HUES48 (cell line): Measurements from ENCODE around the gene MED16.

Source experiments
- H3K27ac ChIP-seq: one replicate; pipeline ENCODE4 v1.7.0; 2013; ENCODE audit warnings: low read depth, low read length, inconsistent platforms
- H3K27me3 ChIP-seq: 2 replicates; pipeline ENCODE4 v1.6.1; 2013; ENCODE audit warnings: mild to moderate bottlenecking, low read length; ENCODE audit not compliant: control insufficient read depth, insufficient read depth
- H3K36me3 ChIP-seq: 2 replicates; pipeline ENCODE4 v1.6.1; 2013; ENCODE audit warnings: low read length; ENCODE audit not compliant: control insufficient read depth, insufficient read depth
- H3K4me1 ChIP-seq: 2 replicates; pipeline ENCODE4 v1.6.1; 2013; ENCODE audit warnings: mild to moderate bottlenecking, low read length; ENCODE audit not compliant: control insufficient read depth, insufficient read depth
- H3K4me3 ChIP-seq: 2 replicates; pipeline ENCODE4 v1.5.1; 2013; ENCODE audit warnings: mild to moderate bottlenecking, low read depth, low read length
- H3K9ac ChIP-seq: 2 replicates; pipeline ENCODE4 v1.6.1; 2013; ENCODE audit warnings: mild to moderate bottlenecking, low read depth, low read length, moderate library complexity
- H3K9me3 ChIP-seq: 2 replicates; pipeline ENCODE4 v1.6.1; 2013; ENCODE audit warnings: low read length; ENCODE audit not compliant: control insufficient read depth, insufficient read depth

Gene MED16

DNA sequence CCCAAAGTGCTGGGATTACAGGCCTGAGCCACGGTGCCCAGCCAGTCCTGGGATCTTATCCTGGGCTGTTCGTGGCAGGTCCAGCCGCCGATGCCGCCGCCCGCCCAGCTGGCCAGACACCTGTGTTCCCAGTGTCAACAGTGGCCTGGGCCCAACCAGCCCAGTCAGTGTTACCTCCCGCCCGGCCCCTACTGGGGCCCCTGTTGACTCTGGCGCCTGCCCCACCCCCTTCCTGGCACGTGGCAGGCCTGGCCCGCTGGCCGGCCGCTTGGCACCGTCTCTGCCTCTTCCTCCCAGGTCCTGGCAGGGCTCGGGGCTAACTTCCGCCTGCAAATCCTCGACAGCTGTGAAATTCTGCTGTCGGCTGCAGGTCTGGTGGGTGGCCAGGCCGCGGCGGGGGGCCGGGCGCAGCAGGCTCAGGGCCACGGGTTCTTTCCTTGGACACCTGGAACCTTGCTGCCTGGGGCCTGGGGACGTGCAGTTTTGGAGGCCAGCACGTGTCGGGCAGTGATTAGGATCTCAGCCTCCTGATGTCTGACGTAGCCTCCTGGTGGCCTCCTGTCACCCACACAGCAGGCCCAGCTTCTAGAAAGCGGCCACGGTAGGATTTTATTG, 42.0 kb upstream of the MED16 start:
- Histone ChIP-seq H3K4me1 (peaks cover 8% of the 10 kb centered on the region; the same call in 1 of the 2 replicates), H3K4me3 (no peak overlapping the region), H3K36me3 (peaks cover 36% of the 10 kb centered on the region), H3K27ac (no peak overlapping the region), H3K27me3 (no peaks in the 10 kb centered on the region), H3K9me3 (no peaks in the 10 kb centered on the region), H3K9ac (no peak overlapping the region)

DNA sequence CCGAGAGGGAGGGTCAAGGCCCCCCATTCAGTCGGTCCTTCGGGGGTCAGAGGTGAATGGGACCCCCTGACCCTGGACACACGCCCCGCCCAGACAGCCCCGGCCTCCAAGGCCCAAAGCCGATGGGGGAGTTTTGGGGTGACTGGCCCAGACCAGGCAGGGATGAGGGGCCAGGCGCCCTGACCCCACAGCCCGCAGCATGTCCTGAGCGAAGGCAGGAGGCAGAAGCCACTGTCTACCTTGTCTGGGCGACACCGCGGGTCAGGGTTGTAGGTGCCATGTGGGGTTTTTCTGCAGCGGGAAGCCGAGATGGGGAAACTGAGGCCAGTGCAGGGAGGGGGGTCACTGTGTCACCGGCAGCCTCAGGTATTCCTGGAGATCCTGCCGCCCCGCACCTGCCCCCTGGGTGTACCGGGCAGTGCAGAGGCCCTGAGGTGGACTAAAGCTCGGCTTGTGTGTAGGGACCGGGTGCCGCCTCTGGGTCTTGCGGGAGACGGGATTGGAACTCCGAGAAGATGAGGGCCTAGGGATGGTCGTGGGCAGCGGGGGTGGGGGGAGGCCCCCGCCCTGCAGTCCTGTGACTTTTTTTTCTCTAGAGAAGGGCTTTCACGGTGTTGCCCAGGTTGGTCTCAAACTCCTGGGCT, 41.3 kb upstream of the MED16 start:
- no peak overlapping the region for H3K4me3 ChIP-seq
- H3K9ac ChIP-seq = no peak overlapping the region
- peaks cover 8% of the 10 kb centered on the region; the same call in 1 of the 2 replicates for H3K4me1 ChIP-seq
- no peak overlapping the region for H3K27ac ChIP-seq
- H3K27me3 ChIP-seq = no peaks in the 10 kb centered on the region
- H3K9me3 ChIP-seq = no peaks in the 10 kb centered on the region
- H3K36me3 ChIP-seq = peaks cover 33% of the 10 kb centered on the region

DNA sequence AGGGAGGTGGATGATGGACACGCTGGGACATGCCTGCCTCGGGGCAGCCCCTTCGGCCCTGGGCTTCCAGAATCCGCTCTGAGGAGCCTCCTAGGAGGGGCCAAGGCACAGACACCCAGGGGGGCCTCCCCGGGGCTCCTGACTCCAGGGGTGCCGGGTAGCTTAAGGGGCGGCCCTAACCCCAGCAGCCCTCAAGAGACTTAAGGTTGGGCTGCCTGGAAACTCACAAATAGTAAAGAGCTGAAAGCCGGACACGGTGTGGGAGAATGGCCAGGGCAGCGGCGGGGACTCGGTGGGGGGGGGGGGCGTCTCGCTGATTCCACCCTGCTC, 40.5 kb upstream of the MED16 start:
- Histone ChIP-seq H3K9ac (no peak overlapping the region), H3K27me3 (no peaks in the 10 kb centered on the region), H3K4me1 (peaks cover 8% of the 10 kb centered on the region; the same call in 1 of the 2 replicates), H3K9me3 (no peaks in the 10 kb centered on the region), H3K36me3 (peaks cover 36% of the 10 kb centered on the region), H3K4me3 (no peak overlapping the region), H3K27ac (peak overlapping the region; percentile 67)

DNA sequence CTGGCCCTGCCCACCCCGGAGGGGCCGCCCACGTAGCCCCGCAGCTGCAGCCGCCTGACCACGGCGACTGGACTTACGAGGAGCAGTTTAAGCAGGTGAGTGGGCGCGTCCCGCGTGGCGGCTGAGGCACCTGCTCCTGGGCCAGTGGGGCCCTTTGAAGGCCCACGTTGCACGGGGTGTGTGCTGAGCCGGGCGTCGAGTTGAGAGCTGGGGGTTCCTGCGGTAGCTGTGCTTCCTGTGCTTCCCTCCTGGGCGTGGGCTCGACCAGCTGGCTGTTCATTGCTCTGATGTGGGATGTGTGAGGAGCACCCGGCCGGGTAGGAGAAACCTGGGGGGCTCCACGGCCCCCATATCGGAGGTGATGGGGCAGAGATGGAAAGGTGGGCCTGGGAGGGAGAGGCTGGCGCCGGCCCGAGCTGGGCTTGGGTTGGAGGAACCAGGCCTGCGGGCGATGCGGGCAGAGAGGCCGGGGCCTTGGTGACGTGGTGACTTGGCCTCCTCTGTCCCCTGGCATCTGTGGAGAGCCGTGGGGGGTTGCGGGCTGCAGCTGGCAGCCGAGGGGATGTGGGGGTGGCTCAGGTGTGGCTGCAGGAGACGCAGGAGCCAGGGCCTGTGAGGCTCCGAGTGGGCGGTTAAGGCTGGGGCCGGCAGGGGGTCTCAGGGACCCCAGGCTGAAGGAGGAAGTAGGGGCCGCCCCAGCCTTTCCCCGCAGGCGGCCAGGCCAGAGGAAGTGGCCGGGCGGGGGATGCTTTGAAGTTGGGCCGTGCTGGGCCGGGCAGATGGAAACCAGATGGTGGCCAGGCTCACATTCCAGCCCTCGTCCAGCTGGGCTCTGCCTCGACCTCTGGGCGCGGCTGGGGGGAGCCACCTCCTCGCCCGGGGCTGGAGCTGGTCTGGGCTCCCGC, 39.9 kb upstream of the MED16 start:
- H3K27me3 ChIP-seq = no peaks in the 10 kb centered on the region
- H3K9me3 ChIP-seq = no peaks in the 10 kb centered on the region
- H3K27ac ChIP-seq = peak overlapping the region; percentile 67
- H3K4me1 ChIP-seq = peaks cover 8% of the 10 kb centered on the region; the same call in 1 of the 2 replicates
- H3K36me3 ChIP-seq = peaks cover 36% of the 10 kb centered on the region
- no peak overlapping the region for H3K9ac ChIP-seq
- H3K4me3 ChIP-seq = no peak overlapping the region

DNA sequence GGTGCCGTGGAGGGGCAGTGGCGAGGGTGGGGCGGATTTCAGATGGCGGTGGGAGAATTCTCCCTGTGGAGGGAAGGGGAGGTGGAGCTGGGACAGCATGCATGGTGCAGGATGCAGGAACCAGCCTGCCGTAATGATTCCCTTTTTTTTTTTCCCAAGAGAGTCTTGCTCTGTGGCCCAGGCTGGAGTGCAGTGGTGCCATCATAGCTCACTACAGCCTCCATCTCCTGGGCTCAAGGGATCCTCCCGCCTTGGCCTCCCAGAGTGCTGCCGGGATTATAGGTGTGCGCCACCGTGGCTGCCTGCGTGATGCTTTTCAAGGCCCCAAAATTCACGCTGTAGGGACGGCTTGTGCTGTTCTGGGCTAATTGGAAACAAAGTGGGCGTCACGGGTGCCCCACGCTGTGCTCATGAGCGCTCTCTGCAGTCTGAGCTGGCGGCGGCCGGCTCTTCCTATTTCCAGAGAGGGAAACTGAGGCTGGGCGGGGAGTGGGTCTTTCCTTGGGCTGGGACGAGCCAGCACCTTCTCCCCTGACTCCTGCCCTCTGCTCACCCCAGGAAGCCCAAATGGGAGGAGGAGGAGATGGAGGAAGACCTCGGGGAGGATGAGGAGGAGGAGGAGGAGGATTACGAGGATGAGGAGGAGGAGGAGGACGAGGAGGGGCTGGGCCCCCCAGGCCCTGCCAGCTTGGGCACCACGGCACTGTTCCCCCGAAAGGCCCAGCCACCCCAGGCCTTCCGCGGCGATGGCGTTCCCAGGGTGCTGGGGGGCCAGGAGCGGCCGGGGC, 39.1 kb upstream of the MED16 start:
- Histone ChIP-seq H3K4me3 (no peak overlapping the region), H3K9me3 (no peaks in the 10 kb centered on the region), H3K27me3 (no peaks in the 10 kb centered on the region), H3K27ac (no peak overlapping the region), H3K36me3 (peaks cover 31% of the 10 kb centered on the region), H3K9ac (no peak overlapping the region), H3K4me1 (peaks cover 8% of the 10 kb centered on the region; the same call in 1 of the 2 replicates)

DNA sequence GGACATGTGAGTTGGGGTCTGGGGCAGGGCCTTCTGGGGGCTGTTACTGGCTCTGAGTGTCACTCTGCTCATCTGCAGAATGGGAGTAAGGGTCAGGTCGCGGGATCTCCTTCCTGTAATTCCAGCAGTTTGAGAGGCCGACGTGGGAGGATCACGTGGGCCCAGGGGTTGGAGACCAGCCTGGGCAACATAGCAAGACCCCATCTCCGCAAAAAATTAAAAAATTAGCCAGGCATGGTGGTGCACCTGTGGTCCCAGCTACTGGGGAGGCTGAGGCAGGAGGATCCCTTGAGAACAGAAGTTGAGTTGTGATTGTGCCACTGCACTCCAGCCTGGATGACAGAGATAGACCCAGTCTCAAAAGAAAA, 36.9 kb upstream of the MED16 start:
- no peaks in the 10 kb centered on the region for H3K27me3 ChIP-seq
- H3K4me3 ChIP-seq = no peak overlapping the region
- no peak overlapping the region for H3K27ac ChIP-seq
- no peak overlapping the region for H3K9ac ChIP-seq
- H3K4me1 ChIP-seq = peaks cover 8% of the 10 kb centered on the region; the same call in 1 of the 2 replicates
- peaks cover 30% of the 10 kb centered on the region for H3K36me3 ChIP-seq
- no peaks in the 10 kb centered on the region for H3K9me3 ChIP-seq

DNA sequence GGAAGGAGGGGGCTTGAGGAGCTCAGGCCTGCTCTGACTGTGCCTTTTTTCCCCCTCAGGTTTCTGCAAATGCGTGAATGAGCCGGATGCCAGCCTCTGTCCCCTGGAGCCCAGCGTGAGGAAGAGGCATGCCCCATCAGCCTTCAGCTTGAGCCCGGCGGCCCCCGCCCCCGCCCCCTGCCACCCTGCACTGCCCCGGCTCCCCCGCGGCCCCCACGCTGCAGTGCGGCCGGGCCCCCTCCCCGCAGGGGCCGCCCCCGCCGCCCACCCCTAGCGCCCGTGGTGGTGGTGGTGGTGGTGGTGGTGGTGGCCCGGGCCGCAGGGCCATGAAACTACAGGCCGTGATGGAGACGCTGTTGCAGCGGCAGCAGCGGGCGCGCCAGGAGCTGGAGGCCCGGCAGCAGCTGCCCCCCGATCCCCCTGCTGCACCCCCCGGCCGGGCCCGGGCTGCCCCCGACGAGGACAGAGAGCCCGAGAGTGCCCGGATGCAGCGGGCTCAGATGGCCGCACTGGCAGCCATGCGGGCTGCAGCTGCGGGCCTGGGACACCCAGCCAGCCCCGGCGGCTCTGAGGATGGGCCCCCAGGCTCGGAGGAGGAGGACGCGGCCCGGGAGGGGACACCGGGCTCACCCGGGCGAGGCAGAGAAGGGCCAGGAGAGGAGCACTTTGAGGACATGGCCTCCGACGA, 36.4 kb upstream of the MED16 start:
- no peaks in the 10 kb centered on the region for H3K9me3 ChIP-seq
- H3K36me3 ChIP-seq = peaks cover 30% of the 10 kb centered on the region
- peaks cover 8% of the 10 kb centered on the region; the same call in 1 of the 2 replicates for H3K4me1 ChIP-seq
- H3K4me3 ChIP-seq = no peak overlapping the region
- no peak overlapping the region for H3K27ac ChIP-seq
- no peaks in the 10 kb centered on the region for H3K27me3 ChIP-seq
- no peak overlapping the region for H3K9ac ChIP-seq

DNA sequence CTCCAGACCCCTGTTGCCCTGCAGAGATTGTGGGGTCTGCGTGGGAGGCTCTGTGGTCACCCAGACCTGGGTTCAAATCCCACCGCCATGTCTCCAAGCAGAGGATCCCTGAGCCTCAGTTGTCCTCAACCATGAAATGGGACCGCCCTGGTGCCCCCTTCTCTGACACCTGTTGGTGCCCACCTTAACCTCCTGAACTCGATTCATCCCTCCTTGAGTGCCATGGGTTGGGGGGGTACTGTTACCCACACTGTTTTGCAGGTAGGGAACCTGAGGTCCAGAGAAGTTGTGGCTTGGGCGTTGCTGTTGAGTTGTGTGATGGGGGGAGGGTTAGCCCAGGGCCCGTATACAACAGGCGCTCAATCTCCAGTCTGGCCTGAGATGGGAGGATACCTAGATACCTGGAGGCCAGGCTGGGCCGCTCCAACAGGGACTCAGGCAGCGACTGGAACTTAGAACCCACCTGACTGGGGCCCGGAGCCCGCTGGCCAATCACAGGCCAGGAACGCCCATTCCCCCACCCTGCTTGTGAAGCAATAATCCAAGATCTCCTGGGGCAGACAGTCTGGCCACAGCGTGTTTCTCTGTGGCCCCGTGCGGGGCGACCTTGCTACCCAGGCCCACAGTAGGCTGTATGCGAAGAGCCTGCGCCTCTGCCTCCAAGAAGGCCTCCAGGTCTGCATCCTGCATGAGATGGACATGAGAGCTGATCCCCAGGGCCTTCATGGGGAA, 35.6 kb upstream of the MED16 start:
- peaks cover 8% of the 10 kb centered on the region; the same call in 1 of the 2 replicates for H3K4me1 ChIP-seq
- no peak overlapping the region for H3K27ac ChIP-seq
- H3K36me3 ChIP-seq = peaks cover 30% of the 10 kb centered on the region
- no peak overlapping the region for H3K4me3 ChIP-seq
- H3K27me3 ChIP-seq = no peaks in the 10 kb centered on the region
- H3K9me3 ChIP-seq = no peaks in the 10 kb centered on the region
- H3K9ac ChIP-seq = no peak overlapping the region

DNA sequence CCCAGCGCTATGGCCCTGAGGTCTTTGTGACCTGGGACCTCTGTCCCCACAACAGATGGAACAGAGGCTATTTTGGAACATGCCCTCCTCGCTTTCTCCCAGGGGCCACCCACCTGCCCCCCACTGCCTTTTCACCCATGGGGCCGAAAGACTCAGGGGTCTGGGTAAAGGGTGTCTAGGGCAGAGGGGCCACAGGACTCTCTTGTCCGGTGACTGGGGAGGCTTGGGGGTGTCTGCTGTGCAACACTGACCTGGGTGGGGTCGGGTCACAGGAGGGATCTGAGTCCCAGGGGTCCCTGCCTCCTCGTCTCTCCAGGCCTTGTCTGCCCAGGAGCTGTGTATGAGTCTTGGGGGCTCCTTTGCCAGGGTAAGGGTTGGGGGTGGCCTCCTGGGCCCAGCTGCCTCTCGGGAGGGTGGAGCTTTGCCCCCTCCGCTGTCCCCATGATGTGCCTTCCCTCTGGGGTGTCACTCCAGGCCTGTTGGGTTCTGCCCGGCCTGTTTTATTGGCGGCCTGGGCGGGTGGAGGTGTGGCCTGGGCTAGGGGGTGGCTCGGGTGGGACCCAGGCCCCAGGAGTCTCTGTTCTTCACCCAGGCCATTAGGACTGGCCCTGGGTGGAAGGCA, 34.9 kb upstream of the MED16 start:
- Histone ChIP-seq H3K4me3 (peak overlapping the region; percentile 33; the same call in 1 of the 2 replicates), H3K9ac (no peak overlapping the region), H3K36me3 (peaks cover 28% of the 10 kb centered on the region), H3K9me3 (no peaks in the 10 kb centered on the region), H3K27me3 (no peaks in the 10 kb centered on the region), H3K27ac (peak overlapping the region; percentile 79), H3K4me1 (peaks cover 5% of the 10 kb centered on the region; the same call in 1 of the 2 replicates)
